ENCODE data around the gene POU6F2.

DNA sequence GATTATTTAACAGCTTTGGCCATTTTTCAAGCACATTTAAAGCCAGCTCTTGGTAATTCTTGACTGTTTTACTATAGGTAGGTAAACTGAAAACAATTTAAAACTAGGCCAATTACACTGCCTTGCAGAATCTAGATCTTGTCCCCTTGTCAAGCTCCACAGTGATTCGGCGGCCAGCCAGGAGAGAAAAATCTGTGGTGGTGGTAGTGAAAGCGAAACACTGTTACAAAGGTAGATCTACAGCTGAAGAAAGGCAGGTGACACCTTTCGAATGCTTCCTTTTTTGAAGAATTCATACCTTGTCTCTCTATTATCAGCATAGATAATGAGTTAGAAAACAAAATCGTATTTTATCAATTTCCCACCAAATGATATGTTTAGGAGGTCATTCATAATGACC lies 218.3 kb downstream of the POU6F2 start:
- TF ChIP-seq POLR2AphosphoS5 (IDR thresholded peaks at IDR 0.05; ENCODE audit: low read depth): no peak
- TF ChIP-seq, protein P1, sequence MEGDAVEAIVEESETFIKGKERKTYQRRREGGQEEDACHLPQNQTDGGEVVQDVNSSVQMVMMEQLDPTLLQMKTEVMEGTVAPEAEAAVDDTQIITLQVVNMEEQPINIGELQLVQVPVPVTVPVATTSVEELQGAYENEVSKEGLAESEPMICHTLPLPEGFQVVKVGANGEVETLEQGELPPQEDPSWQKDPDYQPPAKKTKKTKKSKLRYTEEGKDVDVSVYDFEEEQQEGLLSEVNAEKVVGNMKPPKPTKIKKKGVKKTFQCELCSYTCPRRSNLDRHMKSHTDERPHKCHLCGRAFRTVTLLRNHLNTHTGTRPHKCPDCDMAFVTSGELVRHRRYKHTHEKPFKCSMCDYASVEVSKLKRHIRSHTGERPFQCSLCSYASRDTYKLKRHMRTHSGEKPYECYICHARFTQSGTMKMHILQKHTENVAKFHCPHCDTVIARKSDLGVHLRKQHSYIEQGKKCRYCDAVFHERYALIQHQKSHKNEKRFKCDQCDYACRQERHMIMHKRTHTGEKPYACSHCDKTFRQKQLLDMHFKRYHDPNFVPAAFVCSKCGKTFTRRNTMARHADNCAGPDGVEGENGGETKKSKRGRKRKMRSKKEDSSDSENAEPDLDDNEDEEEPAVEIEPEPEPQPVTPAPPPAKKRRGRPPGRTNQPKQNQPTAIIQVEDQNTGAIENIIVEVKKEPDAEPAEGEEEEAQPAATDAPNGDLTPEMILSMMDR (IDR thresholded peaks at IDR 0.05; ENCODE audit: insufficient read depth, low read length): no peak
- no peak for TF ChIP-seq SPI1 (IDR thresholded peaks at IDR 0.05; ENCODE audit: borderline replicate concordance, low read depth)
- no peak for TF ChIP-seq GABPA (IDR thresholded peaks at IDR 0.05; ENCODE audit: low read depth)

Data from HL-60 (cell line).